ENCODE results near the gene RBBP5. TPM values are rescaled to one million over a fixed set of nuclear protein-coding genes. Genes with fewer than 3 reads are reported as not detected.

RBBP5 gene
- total RNA-seq, 1 experiment from 2014 or later: 17.3 TPM

GRCh38 chr1:205073511-205073910 is 48.3 kb downstream of the RBBP5 start:
- Histone ChIP-seq H3K9ac (ENCODE audit: extremely low read depth, insufficient read length, low read length) (no peak overlapping the region), H3K27me3 (ENCODE audit: insufficient read depth, low read length) (no peaks in the 10 kb centered on the region), H2BK120ac (ENCODE audit: low read depth, low read length, poor library complexity, severe bottlenecking) (no peak overlapping the region), H4K91ac (ENCODE audit: insufficient read length, low read depth, low read length) (no peak overlapping the region), H4K20me1 (ENCODE audit: control insufficient read depth, insufficient read depth, insufficient read length) (no peaks in the 10 kb centered on the region), H2AFZ (ENCODE audit: low read length) (no peak overlapping the region), H3T11ph (ENCODE audit: low read length) (no peak overlapping the region), H3K18ac (ENCODE audit: insufficient read length, low read depth, low read length) (no peak overlapping the region), H4K5ac (ENCODE audit: insufficient read length, low read depth, low read length) (no peak overlapping the region), H3K27ac (ENCODE audit: insufficient read length, low read depth, low read length) (no peak overlapping the region), H3K4ac (ENCODE audit: low read depth, low read length) (no peak overlapping the region), H3K4me2 (ENCODE audit: insufficient read depth, insufficient read length, low read length) (no peak overlapping the region), H3K9me3 (ENCODE audit: control insufficient read depth, low read depth, low read length) (no peaks in the 10 kb centered on the region), H3K23ac (ENCODE audit: insufficient read length, low read depth, low read length) (no peak overlapping the region), H4K8ac (replicated peaks; ENCODE audit: insufficient read length, low read depth, low read length) (no peak overlapping the region), H3K56ac (ENCODE audit: insufficient read length, low read depth, low read length) (no peak overlapping the region), H2BK12ac (ENCODE audit: insufficient read length, low read depth, low read length) (no peak overlapping the region), H2AK5ac (ENCODE audit: insufficient read length, low read length) (no peak overlapping the region), H3K14ac (ENCODE audit: insufficient read depth, low read length) (no peak overlapping the region), H2BK20ac (ENCODE audit: low read depth, low read length, poor library complexity, severe bottlenecking) (no peak overlapping the region), H2BK5ac (ENCODE audit: insufficient read length, low read length) (no peak overlapping the region), H3K23me2 (ENCODE audit: insufficient read length, low read depth, low read length, poor library complexity, severe bottlenecking) (no peaks in the 10 kb centered on the region), H3K4me1 (ENCODE audit: insufficient read depth, low read length) (no peaks in the 10 kb centered on the region), H2BK15ac (ENCODE audit: low read depth, low read length) (no peak overlapping the region), H3K79me2 (ENCODE audit: insufficient read depth, low read length) (no peaks in the 10 kb centered on the region), H3K79me1 (ENCODE audit: insufficient read depth, low read depth, low read length, poor library complexity, severe bottlenecking) (no peaks in the 10 kb centered on the region)
- Mint-ChIP-seq H3K4me3 (no peak overlapping the region), H3K9me3 (no peaks in the 10 kb centered on the region), H3K4me1 (no peaks in the 10 kb centered on the region; a peak in 2 of 4 replicates), H3K27ac (no peak overlapping the region; a peak in 1 of 7 replicates), H3K36me3 (ENCODE audit: insufficient read depth in 1 of 3, low read depth in 3 of 3) (no peaks in the 10 kb centered on the region), H3K27me3 (ENCODE audit: low read depth) (no peaks in the 10 kb centered on the region; the same call in 1 of the 2 replicates)
- no peak for DNase-seq
- TF ChIP-seq CTCF (conservative IDR thresholded peaks at IDR 0.05): no peak
- no CpG with 5 or more reads among the region's 12 CpGs for WGBS (ENCODE audit: extremely low coverage, insufficient read length, low lambda C conversion rate)
